H1 (cell line): Measurements from ENCODE around the gene ARMC9. TPM values are rescaled to one million over a fixed set of nuclear protein-coding genes. Genes with fewer than 3 reads are reported as not detected.

Experiments
- ASH2L ChIP-seq: fragments of 200-600, 300-600 bp; sonication (generic); IDR thresholded peaks from one replicate; pipeline ENCODE4 v1.7.1; 2017; ENCODE audit warnings: low read length
- POU5F1 ChIP-seq: IDR thresholded peaks from 2 replicates; pipeline ENCODE4 v1.6.1; 2011; ENCODE audit warnings: low read depth, mild to moderate bottlenecking, low read length, moderate library complexity
- ZNF274 ChIP-seq: IDR thresholded peaks from 2 replicates; pipeline ENCODE4 v1.7.0; 2012; ENCODE audit warnings: low read length, borderline replicate concordance; ENCODE audit errors: extremely low read depth
- polyA plus RNA-seq, 7 experiments: library from polyadenylated mRNA; depleted of rRNA in 3 of 7; stranded (reverse) in 5 of 7; unstranded in 2 of 7; fragments of >200 nt in 5 of 7; fragments of 200-250 nt in 2 of 7; gene quantifications; 1 replicate in 5 of 7; 2 replicates in 1 of 7; 4 replicates in 1 of 7; pipeline versions ENCODE4 v1.2.1 to v1.2.3, GENCODE V29; 2011 to 2013; ENCODE audit warnings: missing spikeins in 2 of 7, mixed read lengths in 2 of 7
- total RNA-seq: library from RNA; stranded (reverse); fragmentation: NEBNext Ultra II Directional; extraction: Animal tissue kit (Norgen Biotek cat#: 25700); gene quantifications from 2 replicates; pipeline ENCODE4 v1.2.1, GENCODE V29; 2021

ARMC9 gene
- total and polyA plus RNA-seq, 2 of the 8 experiments (the other 6 are each of a cell fraction or from before 2014, with no cell fraction given): 23.2 to 36.1 TPM

DNA sequence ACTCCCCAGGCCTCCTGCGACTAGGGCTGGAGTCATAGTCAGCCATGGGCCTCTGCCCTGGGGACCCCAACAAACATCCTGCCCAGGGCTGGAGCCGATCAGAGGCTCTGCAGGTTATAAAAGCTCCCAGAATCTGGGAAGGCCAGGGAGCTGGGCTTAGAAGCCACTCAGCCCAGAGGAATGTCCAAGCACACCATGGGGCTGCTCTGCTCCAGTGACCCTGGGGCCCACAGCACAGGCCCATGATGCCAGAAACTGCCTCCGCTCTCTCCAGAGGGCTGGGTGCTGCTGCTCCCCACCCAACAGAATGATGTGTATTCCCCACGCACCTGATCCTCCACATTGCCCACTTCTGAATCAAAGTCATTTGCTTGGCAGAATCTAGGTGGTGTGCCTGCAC lies 88.5 kb downstream of the ARMC9 start (continued):
- TF ChIP-seq ZNF274 (no peak), ASH2L (no peak), POU5F1 (no peak)
